Retinal pigment epithelial cell (primary cell): Measurements from ENCODE around the gene FRG2.
"Not testable (repeated sequence)": the region's sequence is repeated elsewhere in the genome, so short reads cannot be mapped to it uniquely, and the experiment has no call there.

Experiments
- DNase-seq: peaks from one replicate; pipeline ENCODE4 v3.0.0-alpha.2; 2010; ENCODE audit warnings: low read depth
- H3K4me3 ChIP-seq: 2 replicates; pipeline ENCODE4 v1.5.1; 2011; ENCODE audit warnings: mild to moderate bottlenecking, low read length, control low read depth, moderate library complexity
- TF ChIP-seq, protein P1 (sequence below): conservative IDR thresholded peaks from 2 replicates; pipeline ENCODE4 v1.5.1; 2011; ENCODE audit warnings: low read depth, low read length, control low read depth, inconsistent platforms

FRG2 gene

DNA sequence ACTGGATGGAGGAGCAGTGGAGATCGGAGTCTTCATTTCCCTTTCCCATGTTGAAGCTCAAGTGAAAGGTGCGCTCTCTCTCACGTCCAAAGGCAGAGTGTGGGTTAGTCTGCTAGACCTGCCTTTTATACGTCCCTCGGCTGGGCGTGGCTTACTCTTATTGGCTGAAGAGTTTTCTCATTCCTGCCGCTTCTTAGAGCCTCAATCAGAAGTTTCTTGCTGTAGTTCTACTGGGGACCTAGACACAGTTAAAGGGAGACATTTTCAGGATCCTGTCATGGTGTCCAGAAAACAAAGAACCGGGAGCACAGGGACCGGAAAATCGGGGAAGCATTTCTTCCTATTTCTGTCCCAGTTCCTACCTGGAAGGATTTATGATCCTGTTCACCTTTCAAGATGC lies at the start of gene FRG2:
Gene FRG2, minus strand, starts transcription at position 101 of the 400 bp plus-strand sequence. Its CDS starts 52 bp downstream, at position 49.
- DNase-seq, H3K4me3 ChIP-seq: not testable (repeated sequence)

DNA sequence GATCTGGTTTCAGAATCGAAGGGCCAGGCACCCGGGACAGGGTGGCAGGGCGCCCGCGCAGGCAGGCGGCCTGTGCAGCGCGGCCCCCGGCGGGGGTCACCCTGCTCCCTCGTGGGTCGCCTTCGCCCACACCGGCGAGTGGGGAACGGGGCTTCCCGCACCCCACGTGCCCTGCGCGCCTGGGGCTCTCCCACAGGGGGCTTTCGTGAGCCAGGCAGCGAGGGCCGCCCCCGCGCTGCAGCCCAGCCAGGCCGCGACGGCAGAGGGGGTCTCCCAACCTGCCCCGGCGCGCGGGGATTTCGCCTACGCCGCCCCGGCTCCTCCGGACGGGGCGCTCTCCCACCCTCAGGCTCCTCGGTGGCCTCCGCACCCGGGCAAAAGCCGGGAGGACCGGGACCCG lies 41.3 kb upstream of the FRG2 start:
- not testable (repeated sequence) for DNase-seq, H3K4me3 ChIP-seq

DNA sequence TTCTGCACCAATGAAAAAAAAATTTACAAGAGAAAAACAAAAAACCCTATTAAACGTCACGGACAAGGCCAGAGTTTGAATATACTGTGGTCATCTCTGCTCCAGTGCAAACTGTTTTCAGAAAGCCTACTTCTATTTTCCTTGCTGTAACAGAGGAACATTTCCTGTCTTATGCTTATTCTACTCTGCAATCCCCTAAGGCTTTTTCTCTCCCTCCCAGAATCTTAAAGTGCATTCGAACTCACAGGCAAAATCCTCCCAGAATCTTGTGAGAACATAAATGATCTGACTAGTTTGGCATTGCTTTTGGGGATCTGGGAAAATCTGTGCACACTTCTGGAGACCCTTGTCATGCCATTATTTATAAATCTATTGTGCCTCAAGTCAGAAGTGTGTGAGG lies 37.7 kb upstream of the FRG2 start:
- DNase-seq, H3K4me3 ChIP-seq: not testable (repeated sequence)

DNA sequence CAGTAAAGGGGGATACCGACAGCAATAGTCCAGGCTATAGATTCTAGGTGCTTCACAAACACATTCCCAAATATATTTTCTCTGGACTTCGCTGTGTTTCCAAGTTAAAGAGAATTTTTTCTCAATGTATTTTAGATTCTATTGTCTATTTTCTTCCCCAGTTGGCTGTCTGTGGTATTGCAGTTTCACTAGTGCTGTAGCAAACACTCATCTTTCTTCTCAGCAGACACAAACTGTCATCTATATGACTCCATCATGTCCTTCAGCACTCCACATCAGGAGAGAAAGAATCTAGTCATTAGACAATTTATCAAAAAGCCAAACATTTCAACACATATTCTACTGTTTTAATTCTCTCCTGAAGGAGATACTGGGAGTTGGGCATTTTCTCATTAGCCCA lies 37.3 kb upstream of the FRG2 start, which contains the start of gene DBET:
Gene DBET, plus strand, starts transcription at position 161 of the 400 bp plus-strand sequence.
- H3K4me3 ChIP-seq, DNase-seq: not testable (repeated sequence)

DNA sequence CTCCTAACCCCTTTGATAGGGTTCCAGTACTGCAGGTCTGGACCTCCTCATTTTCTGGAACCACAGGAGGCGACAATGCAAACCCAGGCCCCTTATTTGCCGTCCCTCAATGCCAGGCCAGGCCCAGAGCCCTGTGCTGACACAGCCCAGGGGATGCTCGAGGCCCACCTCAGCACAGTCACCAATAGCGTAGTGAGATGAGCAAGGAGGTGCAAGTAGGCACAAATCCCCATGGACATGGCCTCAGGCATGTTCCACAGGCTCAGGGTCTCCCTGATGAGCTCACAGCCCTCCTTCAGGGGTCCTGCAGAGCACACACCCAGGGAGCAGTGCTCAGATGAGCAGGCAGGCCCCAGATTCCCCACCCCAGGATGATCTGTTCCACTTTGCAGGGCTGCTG lies 31.9 kb upstream of the FRG2 start:
- not testable (repeated sequence) for DNase-seq, H3K4me3 ChIP-seq

DNA sequence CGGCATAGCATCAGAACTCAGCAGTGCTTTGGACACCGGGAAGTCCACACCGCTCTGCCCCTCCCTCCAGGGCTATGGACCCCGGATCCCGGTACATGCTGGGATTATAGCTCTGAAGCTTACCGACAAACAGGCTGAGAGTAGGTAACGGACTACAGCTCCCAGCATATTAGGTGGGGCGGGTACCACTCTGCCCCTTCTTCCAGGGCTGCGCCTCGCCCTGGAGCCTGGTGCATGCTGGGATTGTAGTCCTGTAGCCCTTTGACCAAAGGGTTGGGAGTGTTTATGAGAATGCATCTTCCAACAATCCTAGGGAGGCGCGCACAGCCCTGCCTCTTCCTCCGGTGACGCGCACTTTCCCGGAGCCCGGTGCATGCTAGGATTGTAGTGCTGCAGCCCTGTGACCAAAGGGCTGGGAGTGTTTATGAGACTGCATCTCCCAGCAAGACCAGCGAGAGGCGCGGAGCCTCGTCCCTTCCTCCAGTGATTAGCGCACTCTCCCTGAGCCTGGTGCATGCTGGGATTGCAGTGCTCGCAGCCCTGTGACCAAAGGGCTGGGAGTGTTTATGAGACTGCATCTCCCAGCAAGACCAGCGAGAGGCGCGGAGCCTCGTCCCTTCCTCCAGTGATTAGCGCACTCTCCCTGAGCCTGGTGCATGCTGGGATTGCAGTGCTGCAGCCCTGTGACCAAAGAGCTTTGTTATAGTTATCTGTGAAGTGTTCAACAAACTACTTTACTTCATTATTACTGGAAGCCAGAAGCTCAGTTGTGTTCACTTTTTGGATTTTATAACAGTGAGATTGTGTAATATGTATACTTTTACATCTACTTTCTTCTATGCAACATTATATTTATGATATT lies 22.6 kb upstream of the FRG2 start:
- H3K4me3 ChIP-seq, DNase-seq: not testable (repeated sequence)

DNA sequence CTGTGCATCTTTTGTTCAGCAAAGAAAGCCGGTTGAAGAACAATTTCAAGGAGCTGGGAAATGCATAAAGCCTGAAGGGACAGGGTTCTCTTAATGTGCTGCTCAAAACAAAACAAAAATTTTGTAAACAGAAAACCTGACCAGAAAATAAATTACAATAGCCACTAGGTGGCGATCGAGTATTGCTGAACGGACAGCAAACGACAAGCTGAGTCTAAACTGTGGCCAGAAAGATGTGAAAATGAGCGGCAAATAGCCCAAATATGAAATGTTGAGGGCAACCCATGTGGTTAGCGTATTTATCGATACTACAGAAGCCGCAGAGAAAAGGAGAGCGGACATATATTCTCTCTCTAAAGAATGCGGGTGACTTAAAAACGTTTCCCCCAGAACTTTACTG lies 20.6 kb upstream of the FRG2 start:
- DNase-seq, H3K4me3 ChIP-seq: not testable (repeated sequence)

DNA sequence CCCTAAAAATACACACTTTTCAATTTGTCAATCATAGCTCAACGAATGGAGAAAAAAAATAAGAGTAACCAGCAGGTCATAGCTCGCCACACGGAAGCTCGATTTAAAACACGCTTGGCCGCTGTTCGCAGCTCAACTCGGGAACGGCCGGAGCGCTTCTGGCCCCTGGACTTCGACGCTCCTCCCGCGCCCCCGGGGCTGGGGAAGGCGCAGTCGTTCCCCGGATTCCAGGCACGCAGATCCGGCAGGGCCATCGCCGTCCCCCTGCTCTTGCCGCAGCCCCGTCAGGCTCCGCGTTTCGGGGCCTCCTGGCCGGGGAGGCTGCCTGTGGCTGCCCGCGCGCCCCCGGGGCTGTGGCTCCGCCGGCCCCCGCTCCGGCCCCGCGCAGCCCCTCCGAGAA lies 13.8 kb upstream of the FRG2 start:
- DNase-seq, H3K4me3 ChIP-seq: not testable (repeated sequence)

DNA sequence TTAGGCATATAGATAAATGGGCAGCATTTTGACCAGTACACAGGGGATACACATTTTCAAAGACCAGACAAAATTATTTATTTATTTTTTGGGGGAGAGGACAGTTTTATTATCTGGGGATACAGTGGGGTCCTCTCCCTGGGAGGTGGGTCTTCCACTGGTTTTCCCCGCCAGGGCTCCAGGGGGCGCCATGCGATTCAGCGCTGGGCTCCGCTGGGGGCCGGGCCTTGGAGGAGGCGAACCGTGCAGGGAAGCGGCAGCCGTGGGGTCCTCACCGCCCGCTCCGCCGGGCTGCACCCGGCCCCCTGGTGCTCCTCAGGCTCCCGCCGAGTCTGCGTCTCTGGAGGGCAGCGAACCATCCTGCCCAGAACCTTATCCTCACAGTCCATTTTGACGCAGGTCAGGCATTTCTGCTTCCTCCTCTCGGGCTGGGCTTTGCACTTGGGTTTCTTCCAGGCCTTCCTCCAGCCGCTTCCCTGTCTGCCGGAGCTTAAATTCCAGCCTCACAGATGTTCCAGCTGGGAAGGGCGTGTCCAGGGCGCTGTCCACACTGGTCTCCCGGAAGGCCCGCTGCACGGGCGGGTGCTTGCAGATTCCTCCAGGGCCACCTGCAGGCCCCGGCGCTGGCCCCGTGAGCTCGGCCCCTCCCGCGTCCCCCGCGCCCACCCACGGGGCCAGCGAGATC lies 10.8 kb upstream of the FRG2 start:
- H3K4me3 ChIP-seq, DNase-seq: not testable (repeated sequence)

DNA sequence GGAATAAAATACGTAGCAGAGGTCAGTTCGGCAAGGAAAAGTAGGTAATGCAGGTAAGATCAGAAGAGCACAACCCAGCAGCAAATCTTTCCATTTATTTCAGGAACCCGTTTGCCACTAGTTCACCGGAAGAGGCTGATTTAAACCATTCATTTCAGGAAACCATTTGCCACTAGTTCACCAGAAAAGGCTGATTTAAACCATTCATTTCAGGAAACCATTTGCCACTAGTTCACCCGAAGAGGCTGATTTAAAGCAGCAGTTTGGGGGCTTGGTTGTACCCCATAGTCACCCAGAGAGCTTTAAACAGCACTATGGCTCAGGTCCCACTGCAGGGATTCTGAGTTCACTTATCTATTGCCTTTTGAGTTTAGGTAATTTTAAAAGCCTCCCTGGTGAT lies 4.2 kb upstream of the FRG2 start:
- not testable (repeated sequence) for H3K4me3 ChIP-seq, DNase-seq

DNA sequence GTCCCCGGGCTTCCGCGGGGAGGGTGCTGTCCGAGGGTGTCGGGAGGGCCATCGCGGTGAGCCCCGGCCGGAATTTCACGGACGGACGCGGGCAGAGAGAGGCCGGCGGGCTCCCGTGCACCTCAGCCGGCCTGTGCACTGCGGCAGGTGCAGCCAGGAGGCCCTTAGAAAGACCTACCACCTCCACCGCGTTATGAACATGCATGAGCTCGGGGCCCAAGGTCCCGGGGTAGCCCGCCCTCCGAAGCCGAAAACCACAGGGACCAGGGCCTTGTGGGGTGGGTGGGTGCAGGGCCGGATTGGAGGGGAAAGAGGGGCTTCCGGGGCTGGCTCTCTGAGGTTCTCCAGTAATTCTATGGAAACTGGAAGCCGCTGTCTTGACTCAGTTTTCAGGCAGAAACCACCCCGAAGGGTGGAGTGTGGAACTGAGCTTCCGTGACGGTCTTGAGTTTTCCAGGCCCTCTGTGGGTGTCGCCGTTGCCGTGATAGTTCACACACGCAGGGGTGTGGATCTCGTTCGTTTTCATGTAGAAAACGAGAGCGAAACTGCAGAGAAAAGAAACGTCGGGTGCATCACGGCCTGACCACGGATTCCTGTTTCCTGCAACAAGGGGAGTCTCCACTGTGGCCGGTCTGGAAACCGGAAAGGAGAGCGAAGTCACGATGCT lies 4.3 kb downstream of the FRG2 start:
- not testable (repeated sequence) for DNase-seq, H3K4me3 ChIP-seq

DNA sequence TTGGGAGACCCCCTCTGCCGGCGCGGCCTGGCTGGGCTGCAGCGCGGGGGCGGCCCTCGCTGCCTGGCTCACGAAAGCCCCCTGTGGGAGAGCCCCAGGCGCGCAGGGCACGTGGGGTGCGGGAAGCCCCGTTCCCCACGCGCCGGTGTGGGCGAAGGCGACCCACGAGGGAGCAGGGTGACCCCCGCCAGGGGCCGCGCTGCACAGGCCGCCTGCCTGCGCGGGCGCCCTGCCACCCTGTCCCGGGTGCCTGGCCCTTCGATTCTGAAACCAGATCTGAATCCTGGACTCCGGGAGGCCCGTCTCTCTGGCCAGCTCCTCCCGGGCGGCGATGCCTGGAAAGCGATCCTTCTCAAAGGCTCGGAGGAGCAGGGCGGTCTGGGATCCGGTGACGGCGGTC lies 5.1 kb downstream of the FRG2 start:
- H3K4me3 ChIP-seq, DNase-seq: not testable (repeated sequence)

DNA sequence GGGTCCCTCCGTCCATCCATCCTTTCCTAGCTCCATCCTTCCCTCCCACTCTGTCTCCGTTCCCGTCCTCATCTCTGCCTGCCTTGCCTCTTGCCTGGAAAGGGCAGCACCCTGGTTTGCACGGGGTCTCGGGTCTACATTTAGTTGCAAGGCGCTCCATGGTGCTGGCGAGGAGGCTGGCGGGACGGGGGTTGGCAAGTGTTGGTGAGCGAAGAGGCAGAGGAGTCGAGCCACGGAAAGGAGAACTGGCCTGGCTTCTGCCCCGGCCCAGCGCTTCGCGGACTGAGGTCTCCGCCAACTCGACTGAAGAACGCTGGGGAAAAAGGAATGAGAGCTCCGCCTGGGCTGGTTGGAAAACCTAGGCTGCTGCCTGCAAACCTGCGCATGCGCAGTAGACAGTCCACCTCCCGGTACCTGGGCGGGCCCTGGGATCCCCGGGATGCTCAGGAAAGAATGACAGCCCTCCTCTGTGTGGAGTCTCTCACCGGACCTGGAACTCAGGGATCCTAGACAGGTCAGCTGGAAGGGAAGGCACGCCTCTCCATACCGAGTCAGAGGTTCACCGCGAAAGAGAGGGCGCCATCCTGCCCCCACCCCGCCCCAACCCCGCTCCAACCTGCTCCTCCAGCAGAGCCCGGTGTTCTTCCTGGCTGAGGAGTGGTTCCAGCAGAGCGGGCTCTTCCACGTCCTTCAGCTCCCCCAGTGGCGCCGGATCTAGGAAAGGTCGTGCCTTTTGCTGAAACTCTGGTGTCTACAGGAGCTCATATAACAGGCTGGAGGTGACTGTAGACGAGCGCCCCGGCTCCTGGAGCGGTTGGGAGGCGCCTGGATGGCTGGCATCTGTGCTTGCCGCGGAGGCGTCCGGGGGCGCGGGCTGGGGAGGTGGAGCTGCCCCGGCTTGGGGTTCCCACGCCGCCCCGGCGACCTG lies 6.0 kb downstream of the FRG2 start:
- H3K4me3 ChIP-seq, result peak overlapping the region; percentile 21
- no peak for DNase-seq
- TF ChIP-seq, protein P1, sequence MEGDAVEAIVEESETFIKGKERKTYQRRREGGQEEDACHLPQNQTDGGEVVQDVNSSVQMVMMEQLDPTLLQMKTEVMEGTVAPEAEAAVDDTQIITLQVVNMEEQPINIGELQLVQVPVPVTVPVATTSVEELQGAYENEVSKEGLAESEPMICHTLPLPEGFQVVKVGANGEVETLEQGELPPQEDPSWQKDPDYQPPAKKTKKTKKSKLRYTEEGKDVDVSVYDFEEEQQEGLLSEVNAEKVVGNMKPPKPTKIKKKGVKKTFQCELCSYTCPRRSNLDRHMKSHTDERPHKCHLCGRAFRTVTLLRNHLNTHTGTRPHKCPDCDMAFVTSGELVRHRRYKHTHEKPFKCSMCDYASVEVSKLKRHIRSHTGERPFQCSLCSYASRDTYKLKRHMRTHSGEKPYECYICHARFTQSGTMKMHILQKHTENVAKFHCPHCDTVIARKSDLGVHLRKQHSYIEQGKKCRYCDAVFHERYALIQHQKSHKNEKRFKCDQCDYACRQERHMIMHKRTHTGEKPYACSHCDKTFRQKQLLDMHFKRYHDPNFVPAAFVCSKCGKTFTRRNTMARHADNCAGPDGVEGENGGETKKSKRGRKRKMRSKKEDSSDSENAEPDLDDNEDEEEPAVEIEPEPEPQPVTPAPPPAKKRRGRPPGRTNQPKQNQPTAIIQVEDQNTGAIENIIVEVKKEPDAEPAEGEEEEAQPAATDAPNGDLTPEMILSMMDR, result no peak

DNA sequence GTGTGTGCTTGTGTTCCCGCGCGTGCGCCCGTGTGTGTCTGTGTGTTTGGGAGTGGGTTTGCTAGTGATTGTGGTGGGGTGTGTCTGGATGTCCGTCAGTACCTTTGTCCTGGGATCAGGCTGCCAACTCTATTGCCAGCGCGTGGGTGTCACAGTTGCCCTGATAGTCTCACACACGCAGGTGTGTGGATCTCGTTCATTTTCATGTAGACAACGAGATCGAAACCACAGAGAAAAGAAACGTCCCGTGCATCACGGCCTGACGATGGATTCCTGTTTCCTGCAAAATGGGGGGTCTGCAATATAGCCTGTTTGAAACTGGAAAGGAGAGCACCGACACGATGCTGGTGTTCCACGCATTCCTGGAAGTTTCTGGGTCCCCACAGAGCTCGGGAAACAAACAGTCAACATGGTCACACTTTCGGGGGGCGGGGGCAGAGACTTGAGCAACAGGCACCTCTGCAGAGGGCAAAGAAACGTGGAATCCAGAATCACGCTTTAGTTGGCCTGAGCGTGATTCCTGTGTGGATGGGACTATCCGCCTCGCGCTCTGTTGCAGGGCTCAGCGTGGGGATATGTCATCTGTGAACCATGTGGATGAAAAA lies 7.1 kb downstream of the FRG2 start:
- DNase-seq, H3K4me3 ChIP-seq: not testable (repeated sequence)
